Measurements from ENCODE around the gene AMOTL2. TPM values are rescaled to one million over a fixed set of nuclear protein-coding genes. Genes with fewer than 3 reads are reported as not detected.

The AMOTL2 gene
- total and polyA plus RNA-seq, 9 of the 15 experiments (the other 6 are each of a cell fraction or from before 2014, with no cell fraction given) = 0.12 to 0.31 TPM; not detected in 7

GRCh38 chr3:134380249-134380648 is 6.0 kb upstream of the AMOTL2 start:
- Histone ChIP-seq H3K9ac (ENCODE audit: insufficient read depth in 1 of 2, low read depth in 2 of 2, low read length in 2 of 2) (no peak overlapping the region), H3K36me3 (ENCODE audit: control insufficient read depth, insufficient read depth, low read length) (no peaks in the 10 kb centered on the region), H3K27me3 (ENCODE audit: control insufficient read depth in 2 of 2, insufficient read depth in 2 of 2, low read length in 2 of 2) (peaks cover 0 to 16% of the 10 kb centered on the region in 2 experiments; a peak in 2 of 5 replicates), H2AFZ (ENCODE audit: low read depth, low read length) (no peak overlapping the region), H3K27ac (ENCODE audit: extremely low read depth, low read depth, low read length) (no peak overlapping the region), H3K9me3 (replicated peaks; ENCODE audit: control insufficient read depth, insufficient read depth, low read depth, low read length) (no peaks in the 10 kb centered on the region), H3K4me2 (ENCODE audit: insufficient read depth, low read length) (no peak overlapping the region), H4K20me1 (replicated peaks; ENCODE audit: control insufficient read depth, insufficient read depth, low read length) (no peaks in the 10 kb centered on the region), H3K4me1 (replicated peaks in 1 of 2; ENCODE audit: control insufficient read depth in 2 of 2, insufficient read depth in 2 of 2, low read length in 2 of 2) (no peaks in the 10 kb centered on the region), H3K79me2 (ENCODE audit: control insufficient read depth, insufficient read depth, low read length) (no peaks in the 10 kb centered on the region), H3K9me1 (ENCODE audit: control insufficient read depth, insufficient read depth, low read length) (no peaks in the 10 kb centered on the region), H3K4me3 (no peak overlapping the region)
- CTCF ChIA-PET (ENCODE audit: low intra/inter-chr PET ratio) = no interaction called here
- no peak for ATAC-seq
- FAIRE-seq = no peak
- WGBS (ENCODE audit: insufficient coverage, low coverage, missing lambda C conversion rate) = 0% methylated on average over 2 of the region's 2 CpGs
- POLR2A ChIA-PET = no interaction called here
- DNase-seq (ENCODE audit: extremely low read depth in 1 of 4, low spot score in 3 of 4) = no peak
- in situ Hi-C loops (cut with MboI) = no loop called here
- no TSS peak for BruUV-seq (replicated peaks)
- intact Hi-C loops (cut with micrococcal nuclease) = no loop called here
- no peak for TF ChIP-seq HBP1 (CRISPR knock-in tag; IDR thresholded peaks at IDR 0.05)
- TF ChIP-seq E2F5 (CRISPR knock-in tag; IDR thresholded peaks at IDR 0.05) = no peak
- TF ChIP-seq U2AF2 (optimal IDR thresholded peaks at IDR 0.05; ENCODE audit: low read depth, low read length) = no peak
- no peak for TF ChIP-seq KAT2B (IDR thresholded peaks at IDR 0.05; ENCODE audit: low read depth, low read length)
- TF ChIP-seq NFIC (IDR thresholded peaks at IDR 0.05) = no peak
- TF ChIP-seq SAP30 (IDR thresholded peaks at IDR 0.05; ENCODE audit: borderline replicate concordance, insufficient read depth, low read depth, low read length, poor library complexity, severe bottlenecking) = no peak
- no peak for TF ChIP-seq ZNF583 (CRISPR knock-in tag; IDR thresholded peaks at IDR 0.05)
- TF ChIP-seq ZC3H11A (IDR thresholded peaks at IDR 0.05; ENCODE audit: low read depth, low read length) = no peak
- no peak for TF ChIP-seq GTF3C2 (IDR thresholded peaks at IDR 0.05; ENCODE audit: borderline replicate concordance, extremely low read depth, insufficient read length)
- no peak for TF ChIP-seq CUX1 (CRISPR knock-in tag; IDR thresholded peaks at IDR 0.05)
- TF ChIP-seq ZNF174 (CRISPR knock-in tag; IDR thresholded peaks at IDR 0.05) = no peak
- no peak for TF ChIP-seq ESRRB (CRISPR knock-in tag; IDR thresholded peaks at IDR 0.05; ENCODE audit: borderline replicate concordance)
- TF ChIP-seq KHSRP (IDR thresholded peaks at IDR 0.05) = no peak

All from K562 (cell line).